Lower leg skin (tissue), 4 donors: Measurements from ENCODE around the gene TAF11L7. TPM values are rescaled to one million over a fixed set of nuclear protein-coding genes. Genes with fewer than 3 reads are reported as not detected.
"Not testable (repeated sequence)": the region's sequence is repeated elsewhere in the genome, so short reads cannot be mapped to it uniquely, and the experiment has no call there.

ENCODE experiments used
- DNase-seq, 2 donors: peaks; one replicate each; pipeline ENCODE4 v3.0.0-alpha.2; 2019; ENCODE audit warnings: low spot score in 2 of 2
- H3K4me3 ChIP-seq: fragments of 200-600 bp; sonication (generic); 2 replicates; pipeline ENCODE4 v1.5.1; 2017; ENCODE audit warnings: mild to moderate bottlenecking, low read depth; ENCODE audit not compliant: poor library complexity, severe bottlenecking
- POLR2A ChIP-seq, 2 donors: fragments of 450-650 bp; IDR thresholded peaks; one replicate each; pipeline ENCODE4 v1.6.1; 2016 to 2017; ENCODE audit warnings: antibody characterized with exemption in 2 of 2, mild to moderate bottlenecking in 1 of 2, moderate library complexity in 1 of 2
- WGBS, 2 donors: methylation state at CpG; one replicate each; pipeline ENCODE4 v1.1.5; 2018; 5-methylcytosine and 5-hydroxymethylcytosine counted together
- intact Hi-C: fragments of 100-400 bp; cut with DNase I; formaldehyde crosslinking; loops from one replicate; pipeline ENCODE4 v1.15.0; 2023; ENCODE audit warnings: low total_unique reads
- total RNA-seq, 4 donors: library from RNA; depleted of rRNA; stranded (reverse); fragments of >200 nt; gene quantifications; one replicate each; pipeline ENCODE4 v1.1.0, GENCODE V29; 2016
- TF ChIP-seq, protein P1 (sequence below), 3 donors: fragments of 450-650 bp; IDR thresholded peaks; one replicate each; pipeline ENCODE4 v1.5.1; 2016; ENCODE audit warnings: antibody characterized with exemption in 3 of 3, mild to moderate bottlenecking in 3 of 3, moderate library complexity in 2 of 3

TAF11L7 gene
- total RNA-seq, 4 donors from 2014 or later: not detected

DNA sequence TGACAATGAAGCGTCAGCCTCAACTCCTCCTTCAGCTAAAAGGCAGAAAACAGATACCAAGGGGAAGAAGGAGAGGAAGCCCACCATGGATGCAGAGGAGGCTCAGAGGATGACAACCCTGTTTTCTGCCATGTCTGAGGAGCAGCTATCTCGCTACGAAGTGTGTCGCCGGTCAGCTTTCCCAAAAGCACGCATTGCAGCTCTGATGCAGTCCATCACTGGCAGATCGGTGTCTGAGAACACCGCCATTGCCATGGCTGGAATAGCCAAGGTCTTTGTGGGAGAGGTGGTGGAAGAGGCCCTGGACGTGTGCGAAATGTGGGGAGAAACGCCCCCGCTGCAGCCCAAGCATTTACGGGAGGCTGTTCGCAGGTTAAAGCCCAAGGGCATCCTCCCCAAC is 19.4 kb upstream of the TAF11L7 start:
- WGBS, 2 donors: 94 to 96% methylated on average over 14 of the region's 14 CpGs
- no peak for DNase-seq

DNA sequence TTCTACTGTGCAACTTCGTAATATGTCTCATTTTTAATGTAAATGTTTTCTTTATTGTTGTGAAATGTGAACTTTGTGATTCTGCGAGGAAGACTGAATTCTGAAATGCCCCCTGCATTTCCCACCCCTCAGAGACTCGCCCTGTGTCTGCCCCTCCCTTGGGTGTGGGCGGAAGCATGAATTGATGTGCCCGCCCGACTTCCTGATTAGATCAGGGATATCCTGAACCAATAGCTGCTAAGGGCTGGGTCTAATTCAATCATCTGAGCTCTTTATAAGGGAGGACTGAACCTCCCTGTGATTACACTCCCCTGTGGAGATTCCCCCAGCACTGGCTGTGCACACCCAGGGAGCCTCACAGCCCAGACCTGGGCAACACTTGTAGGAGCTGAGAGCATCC is 18.3 kb upstream of the TAF11L7 start, which contains the start of gene TAF11L11:
TAF11L11 (plus strand) TSS at position 304 of the 400 bp plus-strand sequence.
- DNase-seq, H3K4me3 ChIP-seq, intact Hi-C loops: not testable (repeated sequence)
- WGBS, 2 donors: 49 to 72% methylated on average over 6 of the region's 6 CpGs

More for the DNA sequence above, 19.4 kb upstream of the TAF11L7 start:
- TF ChIP-seq, protein P1, sequence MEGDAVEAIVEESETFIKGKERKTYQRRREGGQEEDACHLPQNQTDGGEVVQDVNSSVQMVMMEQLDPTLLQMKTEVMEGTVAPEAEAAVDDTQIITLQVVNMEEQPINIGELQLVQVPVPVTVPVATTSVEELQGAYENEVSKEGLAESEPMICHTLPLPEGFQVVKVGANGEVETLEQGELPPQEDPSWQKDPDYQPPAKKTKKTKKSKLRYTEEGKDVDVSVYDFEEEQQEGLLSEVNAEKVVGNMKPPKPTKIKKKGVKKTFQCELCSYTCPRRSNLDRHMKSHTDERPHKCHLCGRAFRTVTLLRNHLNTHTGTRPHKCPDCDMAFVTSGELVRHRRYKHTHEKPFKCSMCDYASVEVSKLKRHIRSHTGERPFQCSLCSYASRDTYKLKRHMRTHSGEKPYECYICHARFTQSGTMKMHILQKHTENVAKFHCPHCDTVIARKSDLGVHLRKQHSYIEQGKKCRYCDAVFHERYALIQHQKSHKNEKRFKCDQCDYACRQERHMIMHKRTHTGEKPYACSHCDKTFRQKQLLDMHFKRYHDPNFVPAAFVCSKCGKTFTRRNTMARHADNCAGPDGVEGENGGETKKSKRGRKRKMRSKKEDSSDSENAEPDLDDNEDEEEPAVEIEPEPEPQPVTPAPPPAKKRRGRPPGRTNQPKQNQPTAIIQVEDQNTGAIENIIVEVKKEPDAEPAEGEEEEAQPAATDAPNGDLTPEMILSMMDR (IDR thresholded peaks at IDR 0.05): no peak
- TF ChIP-seq POLR2A (IDR thresholded peaks at IDR 0.05): no peak
- intact Hi-C loops: no loop called here
- H3K4me3 ChIP-seq: no peak overlapping the region

DNA sequence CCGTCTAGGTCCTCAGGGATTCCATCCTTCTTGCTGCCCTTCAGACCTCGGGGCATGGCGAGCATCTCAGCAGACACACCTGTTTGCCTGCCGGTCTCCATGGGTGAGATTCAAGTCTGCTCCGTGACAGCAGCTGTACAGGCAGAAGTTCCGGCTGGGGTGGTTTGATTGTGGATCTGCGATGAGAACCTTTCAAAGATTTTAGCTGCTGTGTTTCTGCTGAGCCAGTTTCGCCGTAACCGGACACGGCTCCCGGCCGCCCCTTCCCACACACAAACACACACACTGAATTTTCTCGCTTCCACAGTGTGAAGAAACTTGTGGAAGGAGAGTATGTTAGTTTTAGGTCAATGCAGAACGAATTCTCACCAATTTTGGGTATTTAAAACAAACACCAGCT is 12.2 kb upstream of the TAF11L7 start, which contains the start of gene TAF11L10:
TAF11L10 (minus strand) TSS at position 101 of the 400 bp plus-strand sequence.
- DNase-seq, H3K4me3 ChIP-seq, intact Hi-C loops: not testable (repeated sequence)
- no CpG with 5 or more reads among the region's 15 CpGs for WGBS, 2 donors

DNA sequence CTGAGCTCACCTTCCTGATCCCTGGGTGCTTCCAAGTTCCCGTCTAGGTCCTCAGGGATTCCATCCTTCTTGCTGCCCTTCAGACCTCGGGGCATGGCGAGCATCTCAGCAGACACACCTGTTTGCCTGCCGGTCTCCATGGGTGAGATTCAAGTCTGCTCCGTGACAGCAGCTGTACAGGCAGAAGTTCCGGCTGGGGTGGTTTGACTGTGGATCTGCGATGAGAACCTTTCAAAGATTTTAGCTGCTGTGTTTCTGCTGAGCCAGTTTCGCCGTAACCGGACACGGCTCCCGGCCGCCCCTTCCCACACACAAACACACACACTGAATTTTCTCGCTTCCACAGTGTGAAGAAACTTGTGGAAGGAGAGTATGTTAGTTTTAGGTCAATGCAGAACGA is 8.7 kb upstream of the TAF11L7 start, which contains the start of gene TAF11L9:
TAF11L9 (minus strand) TSS at position 140 of the 400 bp plus-strand sequence.
- intact Hi-C loops, DNase-seq, H3K4me3 ChIP-seq: not testable (repeated sequence)
- 89 to 94% methylated on average over 13 of the region's 15 CpGs for WGBS, 2 donors

DNA sequence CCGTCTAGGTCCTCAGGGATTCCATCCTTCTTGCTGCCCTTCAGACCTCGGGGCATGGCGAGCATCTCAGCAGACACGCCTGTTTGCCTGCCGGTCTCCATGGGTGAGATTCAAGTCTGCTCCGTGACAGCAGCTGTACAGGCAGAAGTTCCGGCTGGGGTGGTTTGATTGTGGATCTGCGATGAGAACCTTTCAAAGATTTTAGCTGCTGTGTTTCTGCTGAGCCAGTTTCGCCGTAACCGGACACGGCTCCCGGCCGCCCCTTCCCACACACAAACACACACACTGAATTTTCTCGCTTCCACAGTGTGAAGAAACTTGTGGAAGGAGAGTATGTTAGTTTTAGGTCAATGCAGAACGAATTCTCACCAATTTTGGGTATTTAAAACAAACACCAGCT is 5.3 kb upstream of the TAF11L7 start, which contains the start of gene TAF11L8:
TAF11L8 (minus strand) TSS at position 101 of the 400 bp plus-strand sequence.
- no CpG with 5 or more reads among the region's 16 CpGs for WGBS, 2 donors
- intact Hi-C loops: not testable (repeated sequence)

More for the DNA sequence above, 5.3 kb upstream of the TAF11L7 start, which contains the start of gene TAF11L8:
- DNase-seq, H3K4me3 ChIP-seq: not testable (repeated sequence)

Other genes starting within 250 kb of the TAF11L7 start
- not detected for gene TAF11L2, start 87.5 kb downstream of the TAF11L7 start, total RNA-seq
- not detected for gene TAF11L3, start 67.4 kb downstream of the TAF11L7 start, total RNA-seq
- gene TAF11L4, start 64.0 kb downstream of the TAF11L7 start, total RNA-seq: not detected
- not detected for gene TAF11L5, start 60.5 kb downstream of the TAF11L7 start, total RNA-seq
- gene TAF11L6, start 57.1 kb downstream of the TAF11L7 start, total RNA-seq: not detected
- not detected for gene TAF11L8, start 5.2 kb upstream of the TAF11L7 start, total RNA-seq
- gene TAF11L9, start 8.6 kb upstream of the TAF11L7 start, total RNA-seq: not detected
- not detected for gene TAF11L10, start 12.1 kb upstream of the TAF11L7 start, total RNA-seq
- under 1 TPM in 1 of 4 donors, not detected in 3; 0.19 TPM for gene TAF11L11, start 18.4 kb upstream of the TAF11L7 start, total RNA-seq
- not detected for gene TAF11L12, start 24.6 kb upstream of the TAF11L7 start, total RNA-seq
- gene TAF11L13, start 46.3 kb upstream of the TAF11L7 start, total RNA-seq: not detected
- not detected for gene TAF11L14, start 48.7 kb upstream of the TAF11L7 start, total RNA-seq